GM18867 (cell line): ENCODE data around the gene SUSD4.

ENCODE experiments used
- ATAC-seq: cut with Tn5 transposase; IDR thresholded peaks from one replicate; pipeline ENCODE4 v1.9.1; 2021; ENCODE audit warnings: mild to moderate bottlenecking, moderate library complexity; ENCODE audit not compliant: unreplicated experiment

The SUSD4 gene

DNA sequence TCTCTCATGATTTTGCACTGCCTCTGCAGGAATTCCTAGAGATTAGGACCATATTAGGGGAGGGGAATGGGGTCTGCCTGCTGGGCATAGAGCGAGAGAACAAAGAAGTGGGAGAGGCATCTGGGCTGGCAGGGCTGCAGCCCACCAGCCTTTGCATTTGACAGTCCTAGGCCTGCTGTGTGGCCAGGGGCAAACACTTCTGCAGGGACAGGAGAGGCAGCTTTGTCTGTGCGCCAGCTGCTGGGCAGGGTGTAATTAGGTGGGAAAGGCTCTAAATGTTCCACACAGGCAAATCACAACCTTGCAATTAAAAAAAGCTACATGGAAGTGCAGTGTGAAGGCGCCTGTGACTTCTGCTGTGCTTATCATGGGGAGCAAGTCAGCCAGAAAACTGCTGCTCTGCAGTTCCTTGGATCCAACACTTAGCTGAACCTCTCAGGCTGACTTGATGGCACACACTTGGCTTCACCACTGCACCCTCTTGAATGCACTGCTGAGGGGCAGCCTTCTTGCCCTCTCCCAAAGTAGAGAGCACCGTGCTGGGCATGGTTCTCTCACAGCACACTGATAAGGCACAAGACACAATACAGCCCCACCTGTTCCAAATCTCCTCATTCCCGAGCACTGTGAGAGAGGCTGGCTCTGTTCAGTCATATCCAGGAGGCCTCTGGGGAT is 147.3 kb downstream of the SUSD4 start:
- ATAC-seq, result no peak

DNA sequence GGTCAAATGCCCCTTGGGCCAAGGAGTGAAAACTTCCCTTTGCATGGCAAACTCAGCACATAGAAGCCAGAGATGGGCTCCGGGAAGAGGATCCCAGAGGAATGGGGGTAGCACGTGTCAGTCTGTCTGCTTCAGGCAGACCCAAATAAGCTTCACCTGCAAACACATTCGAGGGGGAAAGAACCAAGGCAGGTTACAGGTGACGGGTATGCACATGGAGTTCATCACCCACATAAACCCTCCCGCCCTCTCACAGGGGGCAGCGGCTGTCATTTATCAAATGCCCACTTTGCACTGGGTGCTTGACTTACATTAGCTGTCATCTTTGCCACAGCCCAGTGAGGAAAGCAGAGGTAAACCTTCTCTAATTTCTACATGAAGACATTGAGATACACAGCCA is 147.9 kb downstream of the SUSD4 start:
- no peak for ATAC-seq

DNA sequence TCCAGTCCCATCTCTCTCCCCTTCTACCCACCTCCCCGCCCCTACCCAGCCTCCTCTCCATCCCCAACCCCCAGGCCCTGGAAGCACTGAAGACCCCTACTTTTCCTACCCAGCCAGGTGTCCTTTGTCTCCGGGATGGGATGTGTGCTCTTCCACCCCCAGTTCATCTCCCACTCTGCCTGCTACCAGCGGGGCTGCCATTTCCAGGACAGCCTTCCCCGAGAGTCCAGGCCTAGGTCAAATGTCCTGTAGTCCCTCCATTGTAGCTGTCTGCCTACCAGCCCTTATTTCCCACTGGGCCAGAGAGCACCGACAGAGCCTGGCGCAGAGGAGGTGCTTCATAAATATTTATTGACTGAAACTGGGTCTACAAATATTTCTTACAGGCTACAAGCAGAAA is 148.9 kb downstream of the SUSD4 start:
- no peak for ATAC-seq

DNA sequence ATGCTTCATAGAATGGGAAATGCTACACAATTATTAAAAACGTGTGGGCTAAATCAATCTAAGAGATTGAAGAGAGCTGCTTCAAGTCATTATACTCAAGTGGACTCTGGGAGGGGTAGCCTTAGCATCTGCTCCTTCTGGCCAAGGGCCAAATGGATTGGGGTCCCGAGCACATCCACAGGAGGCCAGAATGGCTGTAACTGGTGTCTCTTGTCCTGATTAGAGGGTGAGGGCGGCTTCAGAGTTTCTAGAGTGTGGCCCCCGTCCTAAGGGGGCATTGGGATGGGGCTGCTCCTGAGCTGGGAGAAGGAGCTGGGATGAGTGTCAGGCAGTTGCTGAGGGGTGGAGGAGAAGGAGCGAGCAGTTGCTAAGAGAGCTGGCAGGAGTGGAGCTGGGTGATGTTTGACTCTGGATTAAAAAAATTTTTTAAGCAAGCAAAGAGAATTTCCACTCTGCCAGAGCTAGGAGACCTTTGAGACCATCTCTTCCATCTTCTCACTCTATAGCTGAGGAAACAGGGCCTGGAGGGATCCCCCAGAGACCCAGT is 149.6 kb downstream of the SUSD4 start:
- ATAC-seq, result no peak

DNA sequence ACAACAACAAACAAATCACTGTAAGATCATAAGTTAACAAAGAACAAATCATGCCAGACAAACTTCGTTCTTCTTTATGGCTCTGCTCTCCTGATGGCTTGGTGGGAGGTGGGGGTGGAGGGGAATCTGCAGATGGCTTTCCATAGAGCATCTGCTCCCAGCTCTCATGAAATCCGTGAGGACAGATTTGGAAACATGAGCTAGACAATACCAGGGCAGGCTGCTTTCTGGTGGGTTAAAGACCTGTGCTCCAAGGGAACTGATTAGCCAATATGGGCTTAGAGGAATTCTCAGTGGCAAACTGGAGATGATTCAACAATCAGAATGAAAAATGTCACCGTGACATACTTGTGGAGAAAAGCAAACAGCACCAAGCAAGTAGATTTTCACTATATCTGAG is 151.5 kb downstream of the SUSD4 start:
- no peak for ATAC-seq

DNA sequence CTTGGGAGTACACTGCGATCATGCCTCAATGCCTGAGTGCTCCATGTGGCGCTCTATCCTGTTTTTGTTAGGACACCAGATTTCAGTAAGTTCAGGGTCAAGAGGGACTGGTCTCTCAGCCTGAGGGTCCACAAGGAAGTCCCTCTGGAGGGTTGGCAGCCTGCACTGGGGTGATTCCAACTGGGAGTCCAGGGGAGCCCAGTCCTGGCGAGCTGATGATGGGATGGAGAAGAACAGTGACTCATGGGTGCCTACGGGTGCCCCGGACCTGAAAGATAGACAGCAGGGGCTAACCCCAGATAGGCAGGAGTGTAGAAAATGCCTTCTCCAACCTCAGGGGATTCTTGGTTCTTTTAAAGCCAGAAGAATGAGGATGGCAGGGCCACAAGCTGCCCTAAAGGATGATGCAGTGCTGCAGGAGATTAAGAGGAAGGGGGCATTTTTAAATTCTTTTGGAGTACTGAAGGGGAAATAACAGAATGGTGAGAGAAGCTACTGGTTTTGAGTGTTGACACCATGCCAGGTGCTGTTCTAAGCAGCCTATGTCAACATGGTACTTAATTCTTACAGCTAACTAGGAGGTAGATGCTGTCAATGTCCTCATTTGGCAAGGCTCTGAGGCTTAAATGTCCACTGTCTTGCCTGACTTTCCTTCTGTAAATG is 152.5 kb downstream of the SUSD4 start:
- ATAC-seq, result no peak

DNA sequence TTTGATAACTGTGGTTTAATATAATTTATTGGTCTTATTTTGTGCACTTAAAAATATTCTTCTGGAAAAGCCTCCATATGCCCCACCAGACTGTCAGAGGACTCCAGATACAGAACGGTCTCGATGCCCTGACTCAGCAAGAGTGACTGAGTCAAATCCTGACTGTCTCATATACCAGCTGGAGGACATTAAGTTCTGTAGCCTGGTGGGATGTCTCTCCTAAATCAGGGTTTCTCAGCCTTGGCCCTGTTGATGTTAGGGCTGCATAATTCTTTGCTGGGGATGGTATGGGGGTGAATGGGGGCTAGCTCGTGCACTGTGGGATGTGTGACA is 153.2 kb downstream of the SUSD4 start:
- ATAC-seq, result no peak

DNA sequence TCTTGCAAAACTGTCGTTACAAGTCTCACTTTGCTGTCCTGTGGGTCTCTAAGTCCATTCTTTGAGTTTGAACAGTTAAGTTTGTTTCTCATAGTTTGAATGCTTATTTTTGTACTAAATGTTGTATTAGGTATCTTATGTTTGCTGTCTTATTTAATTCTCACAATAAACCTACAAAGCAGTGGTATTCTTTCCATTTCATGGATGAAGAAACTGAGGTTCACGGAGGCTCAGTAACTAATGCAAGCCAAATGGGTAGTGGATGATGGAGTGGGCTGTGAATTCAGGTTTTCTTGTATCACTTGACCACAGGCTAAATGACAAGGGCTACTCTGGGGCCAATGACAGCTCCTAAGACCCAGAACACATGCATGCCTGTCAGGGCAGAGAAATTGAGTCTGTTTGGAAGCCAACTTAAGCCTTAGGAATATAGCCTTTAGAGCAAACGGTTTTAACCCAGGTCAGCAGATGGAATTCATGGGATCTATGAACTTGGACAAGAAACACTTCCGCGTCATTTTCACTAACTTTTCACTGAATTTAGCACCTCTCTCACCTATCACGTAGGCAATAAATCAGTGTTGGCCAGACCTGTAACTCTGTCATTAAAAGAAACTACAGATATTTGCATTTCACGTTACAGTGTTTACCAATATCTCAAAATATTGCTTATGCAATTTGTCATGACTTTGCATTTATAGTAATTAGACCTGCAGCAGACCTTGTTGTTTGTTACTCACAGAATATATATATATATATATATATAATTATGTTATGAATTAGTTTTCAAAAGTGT is 153.8 kb downstream of the SUSD4 start:
- no peak for ATAC-seq

DNA sequence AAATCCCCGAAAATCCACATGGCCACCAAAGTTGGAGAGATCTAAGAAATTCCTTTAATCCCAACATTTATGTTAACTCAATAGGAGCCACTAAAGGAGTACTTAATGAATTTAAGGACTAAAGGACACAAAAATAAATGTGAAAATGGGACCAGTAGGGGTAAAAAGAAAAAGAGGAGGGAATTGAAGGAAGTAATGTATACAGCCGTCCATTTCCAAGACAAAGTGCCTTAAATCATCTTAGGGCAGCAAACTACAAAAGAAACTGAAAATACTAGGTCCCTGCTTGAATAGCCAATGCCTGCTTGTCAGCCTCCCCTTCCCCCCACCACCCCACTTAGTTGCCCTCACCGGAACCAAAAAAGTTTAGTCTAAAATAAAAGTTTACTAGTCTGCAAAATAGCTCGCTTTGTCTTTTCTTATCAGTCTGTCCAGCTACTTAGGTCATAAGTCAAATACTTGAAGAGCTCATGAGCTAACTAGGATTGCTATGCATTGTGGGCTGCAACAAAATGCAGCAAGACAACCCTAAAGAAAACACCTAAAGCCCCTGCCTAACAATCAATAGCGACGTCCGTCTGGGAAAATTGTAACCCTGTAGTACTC is 154.6 kb downstream of the SUSD4 start:
- no peak for ATAC-seq

DNA sequence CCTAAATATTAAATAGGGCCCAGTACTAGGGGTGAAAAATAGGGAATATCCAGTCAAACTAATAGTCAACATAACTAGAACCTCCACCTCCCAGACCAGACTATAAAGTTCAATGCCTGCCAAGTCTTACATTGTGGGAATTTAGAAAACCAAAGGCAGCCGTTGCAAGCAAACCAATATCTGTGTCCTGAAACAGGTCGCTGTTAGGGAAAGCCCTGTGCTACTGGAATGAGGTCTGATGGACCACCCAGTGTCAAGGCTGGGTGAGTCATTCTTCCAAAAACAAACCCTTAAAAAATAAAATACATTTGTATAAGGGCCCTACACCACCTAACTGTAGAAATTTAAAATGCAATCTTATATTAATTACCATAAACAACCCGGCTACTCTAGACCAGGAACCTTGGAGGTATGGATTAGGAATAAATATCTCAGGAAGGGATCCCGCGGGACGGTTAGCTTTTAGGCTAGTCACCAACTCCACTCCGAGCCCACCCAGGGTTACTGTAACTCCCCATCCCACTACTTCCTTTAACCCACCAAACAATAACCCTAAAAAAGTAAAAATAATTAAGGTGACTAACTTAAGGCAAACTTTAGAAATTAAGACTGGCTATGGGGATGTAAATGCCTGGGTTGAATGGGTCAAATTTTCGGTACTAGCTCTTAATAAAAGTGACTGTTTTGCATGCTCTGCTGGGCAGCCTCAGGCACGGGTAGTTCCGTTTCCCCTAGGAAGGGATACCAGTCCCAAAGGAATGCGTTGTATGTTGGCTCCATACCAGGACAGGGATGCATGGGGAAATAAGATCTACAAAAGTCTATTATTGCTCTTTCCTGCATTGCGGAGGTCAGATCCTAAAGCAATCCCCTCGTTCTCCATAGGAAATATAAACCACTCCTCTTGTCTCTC is 155.6 kb downstream of the SUSD4 start:
- no peak for ATAC-seq

DNA sequence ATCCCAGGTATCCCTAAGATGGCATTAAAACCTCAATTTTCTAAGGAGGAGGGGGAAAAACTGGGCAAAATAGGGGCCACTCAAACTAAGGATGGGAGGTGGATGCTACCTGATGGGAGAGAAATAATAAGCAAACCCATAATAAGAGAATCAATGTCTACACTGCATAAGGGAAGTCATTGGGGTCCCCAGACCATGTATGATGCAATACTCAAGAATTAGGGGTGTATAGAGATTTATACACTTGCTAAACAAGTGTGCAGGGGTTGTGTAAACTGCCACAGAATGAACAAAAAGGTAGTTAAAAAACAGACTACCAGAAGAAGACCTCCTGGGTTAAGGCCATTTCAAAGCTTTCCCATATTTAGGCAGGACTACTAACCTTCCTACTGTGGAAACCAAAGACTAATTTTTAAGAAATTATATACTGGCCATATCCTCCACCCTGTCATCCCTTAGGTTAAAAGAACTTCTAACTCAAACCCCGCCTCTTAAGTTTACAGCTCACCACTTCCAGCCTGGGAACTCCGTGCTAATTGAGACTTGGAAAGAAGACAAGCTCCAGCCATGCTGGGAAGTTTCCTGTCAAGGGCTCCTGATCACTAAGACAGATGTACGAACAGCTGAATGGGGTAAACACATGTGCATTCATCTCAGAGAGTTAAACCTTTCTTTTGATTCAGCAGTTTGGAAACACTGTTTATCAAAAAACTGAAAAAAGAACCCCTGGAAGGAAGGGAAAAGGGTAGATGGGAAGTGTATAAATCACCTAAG is 156.5 kb downstream of the SUSD4 start:
- ATAC-seq, result no peak

DNA sequence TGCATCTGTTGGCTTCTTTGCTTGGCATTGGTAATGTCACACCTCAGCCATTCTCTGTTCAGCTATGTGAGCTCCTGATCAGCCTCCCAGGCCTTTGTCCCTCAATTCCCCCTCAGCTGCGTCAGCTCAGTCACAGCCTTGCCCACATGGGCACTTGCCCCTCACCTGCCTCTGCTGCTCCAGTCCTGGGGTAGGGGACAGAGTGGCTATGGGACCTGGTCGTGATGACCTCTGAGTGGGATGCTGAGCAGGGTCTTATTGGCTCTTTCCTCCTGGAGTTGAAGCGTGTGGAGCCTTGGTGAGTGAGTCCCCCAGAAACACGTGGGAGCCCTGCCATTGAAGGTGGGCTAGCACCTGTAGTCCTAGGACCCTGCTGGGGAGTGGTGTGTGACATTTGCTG is 159.6 kb downstream of the SUSD4 start:
- ATAC-seq, result no peak

DNA sequence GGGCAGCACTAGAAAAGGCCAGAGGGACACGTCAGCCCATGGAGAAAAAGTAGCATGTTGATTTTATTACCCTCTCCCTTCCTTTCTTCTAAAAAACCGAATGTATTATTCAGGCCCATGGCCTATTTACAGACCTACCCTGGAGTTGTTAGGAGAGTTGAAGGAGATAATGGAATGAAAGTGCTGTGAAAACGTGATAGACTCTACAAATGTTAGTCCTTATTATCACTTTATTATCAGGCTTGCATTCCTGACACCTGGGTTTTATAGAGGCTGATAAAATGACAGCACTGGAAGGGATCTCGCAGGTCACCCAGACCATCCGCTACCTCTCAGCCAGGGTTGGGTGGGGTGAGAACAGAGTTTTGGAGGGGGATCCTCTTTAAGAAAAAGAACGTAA is 160.3 kb downstream of the SUSD4 start:
- no peak for ATAC-seq

DNA sequence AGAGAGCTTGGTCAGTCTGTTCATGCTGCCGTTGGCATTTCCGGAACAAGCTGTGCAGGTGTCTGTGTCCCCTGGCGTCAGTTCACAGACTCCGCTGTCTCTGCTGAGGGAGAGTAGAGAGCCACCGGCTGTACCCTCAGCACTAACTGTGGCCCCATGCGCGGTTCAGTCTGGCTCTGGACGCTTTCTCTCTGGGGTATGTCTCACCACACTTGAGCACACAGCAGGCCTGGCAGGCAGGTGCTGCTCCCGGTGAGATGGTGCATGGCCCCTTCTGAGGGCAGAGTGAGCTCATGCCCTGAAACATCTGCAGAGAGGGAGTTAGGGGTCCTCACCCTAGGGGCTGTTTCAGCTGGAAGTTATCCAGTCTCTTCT is 161.0 kb downstream of the SUSD4 start:
- no peak for ATAC-seq

DNA sequence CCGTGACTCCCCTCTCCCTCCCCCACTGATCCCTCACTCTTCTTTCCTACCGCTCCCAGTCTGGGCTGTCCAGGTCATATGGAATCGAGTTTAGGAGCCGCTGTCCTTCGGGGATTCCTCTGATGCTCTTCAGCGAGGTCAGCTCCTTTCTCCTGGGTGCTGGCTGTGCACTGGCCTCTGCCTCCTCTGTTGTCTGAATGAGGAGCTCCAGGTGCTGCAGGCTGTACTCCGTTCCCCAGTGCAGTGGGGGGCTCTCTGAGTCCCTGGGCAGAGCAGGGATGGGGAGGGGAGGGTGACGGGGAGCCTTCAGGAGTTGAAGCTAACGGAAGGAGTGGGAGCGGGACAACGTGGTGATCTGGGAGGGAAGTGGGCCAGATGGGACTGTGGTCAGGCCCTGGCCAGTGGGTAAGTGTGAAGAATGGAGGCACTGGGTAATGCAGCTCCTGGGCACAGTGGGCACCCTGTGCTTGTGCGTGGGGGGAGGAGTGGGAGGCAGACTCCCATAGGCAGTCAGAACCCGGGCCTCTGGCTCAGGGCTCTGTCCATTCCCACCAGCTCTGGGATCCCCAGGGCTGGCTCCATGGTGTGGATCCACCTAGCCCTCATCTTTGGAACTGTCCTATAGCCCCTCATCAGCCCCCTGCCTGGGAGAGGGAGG is 161.5 kb downstream of the SUSD4 start:
- no peak for ATAC-seq

DNA sequence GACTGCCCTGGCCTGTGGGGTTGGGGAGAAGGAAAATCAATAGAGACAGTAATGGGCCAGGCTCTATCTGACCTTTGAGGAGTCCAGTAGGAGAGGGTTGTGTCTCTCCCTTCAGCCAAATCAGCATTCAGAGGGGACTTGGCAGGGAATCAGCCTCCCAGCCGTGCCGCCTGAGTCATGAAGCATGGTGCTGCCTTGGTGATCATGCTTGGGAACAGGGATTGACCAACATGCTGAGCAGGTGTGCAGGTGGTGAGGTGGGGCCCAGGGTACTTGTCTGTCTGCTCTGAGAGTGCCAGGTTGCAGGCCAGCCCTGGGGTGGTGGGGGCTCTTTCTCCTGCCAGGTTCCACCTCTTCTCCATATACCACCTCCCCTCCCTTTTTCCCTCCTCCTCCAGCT is 162.0 kb downstream of the SUSD4 start:
- no peak for ATAC-seq

DNA sequence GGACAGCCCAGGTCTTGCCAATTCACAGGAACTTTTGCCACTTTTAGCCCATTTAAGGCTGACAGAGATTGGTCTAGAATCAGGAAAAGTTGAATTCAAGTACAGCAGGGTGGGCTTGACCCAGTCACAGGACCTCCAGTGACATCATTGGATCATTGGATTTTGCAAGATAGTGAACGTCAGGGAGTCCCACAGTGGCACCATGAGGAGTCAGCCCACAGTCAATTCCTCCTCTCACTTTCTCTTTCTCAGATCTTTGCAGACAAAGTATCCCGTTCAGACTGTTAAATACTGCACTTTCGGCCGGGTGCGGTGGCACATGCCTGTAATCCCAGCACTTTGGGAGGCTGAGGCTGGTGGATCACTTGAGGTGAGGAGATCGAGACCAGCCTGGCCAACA is 163.1 kb downstream of the SUSD4 start:
- no peak for ATAC-seq

DNA sequence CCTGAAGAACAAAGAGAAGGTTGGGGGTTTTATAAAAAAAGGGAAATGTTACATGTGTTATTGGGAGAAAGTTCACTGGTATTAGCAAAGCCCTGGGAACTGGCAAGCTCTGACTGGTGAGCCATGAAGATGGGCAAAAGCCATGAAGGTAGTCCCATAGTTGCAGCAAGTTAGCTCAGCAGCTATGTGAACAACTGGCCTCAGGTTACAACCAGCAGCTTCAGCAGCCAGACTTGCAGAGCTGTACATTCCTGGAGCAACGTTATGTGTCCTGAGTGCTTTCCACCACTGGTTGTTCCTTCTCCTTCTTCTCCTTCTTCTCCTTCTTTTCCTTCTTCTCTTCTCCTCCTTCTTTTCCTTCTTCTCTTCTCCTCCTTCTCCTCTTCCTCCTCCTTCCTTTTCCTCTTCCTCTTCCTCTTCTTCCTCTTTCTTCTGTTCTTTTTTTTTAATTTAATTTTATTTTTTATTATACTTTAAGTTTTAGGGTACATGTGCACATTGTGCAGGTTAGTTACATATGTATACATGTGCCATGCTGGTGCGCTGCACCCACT is 164.8 kb downstream of the SUSD4 start:
- ATAC-seq, result no peak

DNA sequence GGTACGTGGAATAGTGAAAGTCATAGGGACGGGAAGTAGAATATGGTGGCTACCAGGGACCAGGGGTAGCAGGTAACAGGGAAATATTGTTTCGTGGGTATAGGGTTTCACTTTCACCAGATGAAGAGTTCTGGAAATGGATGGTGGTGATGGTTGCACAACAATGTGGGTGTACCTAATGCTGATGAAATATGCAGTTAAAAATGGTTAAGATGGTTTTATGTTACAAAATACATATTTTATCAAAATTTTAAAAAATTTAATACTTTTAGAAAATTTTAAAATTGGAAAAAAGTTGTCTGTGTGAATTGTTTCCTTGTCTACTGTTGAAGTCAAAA is 165.4 kb downstream of the SUSD4 start:
- no peak for ATAC-seq
